A549 (cell line): ENCODE data around the gene PLEKHF1.

ENCODE experiments used
- SMC3 ChIP-seq: fragments of >200 bp; sonication (Bioruptor Twin); formaldehyde crosslinking; IDR thresholded peaks from 3 replicates; pipeline ENCODE4 v1.6.1; 2018; ENCODE audit warnings: inconsistent platforms
- USF2 ChIP-seq: fragments of 450-650 bp; IDR thresholded peaks from 2 replicates; pipeline ENCODE4 v1.6.1; 2014; ENCODE audit warnings: antibody characterized with exemption

GRCh38 chr19:29700498-29700897, 35.2 kb downstream of the PLEKHF1 start:
- TF ChIP-seq SMC3 (no peak), USF2 (no peak)
